Fibroblast of mammary gland (primary cell): Measurements from ENCODE around the gene UQCC5.

Source experiments
- DNase-seq: peaks from one replicate; pipeline ENCODE4 v3.0.0-alpha.2; 2010; ENCODE audit warnings: low read depth
- H3K4me3 ChIP-seq: 2 replicates; pipeline ENCODE4 v1.5.1; 2011; ENCODE audit warnings: low read depth, mild to moderate bottlenecking, low read length, moderate library complexity; ENCODE audit not compliant: control insufficient read depth
- TF ChIP-seq, protein P1 (sequence below): conservative IDR thresholded peaks from 2 replicates; pipeline ENCODE4 v1.5.1; 2011; ENCODE audit warnings: low read depth, low read length, inconsistent platforms; ENCODE audit not compliant: control insufficient read depth, insufficient read depth

Gene UQCC5

DNA sequence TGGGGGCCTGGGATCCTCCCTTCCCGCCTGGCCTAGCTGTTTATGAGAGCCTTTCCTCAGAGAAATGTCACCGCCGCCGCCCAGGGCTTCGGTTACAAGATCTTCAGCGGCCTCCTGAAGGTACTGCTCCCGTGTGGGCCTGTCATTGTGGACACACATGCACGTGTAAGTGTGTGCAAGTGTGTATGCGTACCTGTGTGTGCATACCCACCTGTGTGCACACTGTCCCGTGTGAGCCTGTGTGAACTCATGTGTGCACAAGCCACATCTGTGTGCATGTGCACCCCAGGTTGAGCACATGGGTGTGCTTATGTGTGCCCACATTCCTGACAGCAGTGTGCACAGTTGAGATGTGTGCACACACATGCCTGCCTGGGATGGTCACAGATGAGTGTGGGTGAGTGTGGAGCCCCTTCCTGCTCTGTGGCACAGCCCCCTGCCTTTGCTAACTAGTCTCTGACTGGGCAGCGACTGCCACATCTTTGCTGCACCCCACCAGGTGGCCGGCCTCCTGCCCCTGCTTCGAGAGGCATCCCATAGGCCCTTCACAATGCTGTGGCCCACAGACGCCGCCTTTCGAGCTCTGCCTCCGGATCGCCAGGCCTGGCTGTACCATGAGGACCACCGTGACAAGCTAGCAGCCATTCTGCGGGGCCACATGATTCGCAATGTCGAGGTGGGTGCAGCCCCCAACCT, 16.8 kb upstream of the UQCC5 start:
- DNase-seq: no peak
- H3K4me3 ChIP-seq: no peak overlapping the region
- TF ChIP-seq, protein P1, sequence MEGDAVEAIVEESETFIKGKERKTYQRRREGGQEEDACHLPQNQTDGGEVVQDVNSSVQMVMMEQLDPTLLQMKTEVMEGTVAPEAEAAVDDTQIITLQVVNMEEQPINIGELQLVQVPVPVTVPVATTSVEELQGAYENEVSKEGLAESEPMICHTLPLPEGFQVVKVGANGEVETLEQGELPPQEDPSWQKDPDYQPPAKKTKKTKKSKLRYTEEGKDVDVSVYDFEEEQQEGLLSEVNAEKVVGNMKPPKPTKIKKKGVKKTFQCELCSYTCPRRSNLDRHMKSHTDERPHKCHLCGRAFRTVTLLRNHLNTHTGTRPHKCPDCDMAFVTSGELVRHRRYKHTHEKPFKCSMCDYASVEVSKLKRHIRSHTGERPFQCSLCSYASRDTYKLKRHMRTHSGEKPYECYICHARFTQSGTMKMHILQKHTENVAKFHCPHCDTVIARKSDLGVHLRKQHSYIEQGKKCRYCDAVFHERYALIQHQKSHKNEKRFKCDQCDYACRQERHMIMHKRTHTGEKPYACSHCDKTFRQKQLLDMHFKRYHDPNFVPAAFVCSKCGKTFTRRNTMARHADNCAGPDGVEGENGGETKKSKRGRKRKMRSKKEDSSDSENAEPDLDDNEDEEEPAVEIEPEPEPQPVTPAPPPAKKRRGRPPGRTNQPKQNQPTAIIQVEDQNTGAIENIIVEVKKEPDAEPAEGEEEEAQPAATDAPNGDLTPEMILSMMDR: no peak

DNA sequence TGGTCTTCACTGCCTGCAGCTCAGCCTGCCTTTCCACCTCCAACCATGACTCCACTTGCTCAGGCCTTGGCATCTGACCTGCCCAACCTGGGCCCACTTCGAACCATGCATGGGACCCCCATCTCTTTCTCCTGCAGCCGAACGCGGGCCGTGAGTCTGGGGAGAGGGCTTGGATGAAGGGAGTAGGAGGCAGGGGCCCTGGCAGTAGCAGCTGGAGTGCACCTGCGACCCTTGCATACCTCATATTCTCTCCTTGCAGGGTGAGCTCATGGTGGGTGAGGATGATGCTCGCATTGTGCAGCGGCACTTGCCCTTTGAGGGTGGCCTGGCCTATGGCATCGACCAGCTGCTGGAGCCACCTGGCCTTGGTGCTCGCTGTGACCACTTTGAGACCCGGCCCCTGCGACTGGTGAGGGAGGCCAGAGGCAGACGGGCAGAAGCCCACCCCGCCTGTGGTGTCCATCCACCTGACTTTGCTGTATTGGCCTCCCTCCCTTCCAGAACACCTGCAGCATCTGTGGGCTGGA, 16.2 kb upstream of the UQCC5 start:
- DNase-seq: no peak
- no peak overlapping the region for H3K4me3 ChIP-seq
- TF ChIP-seq, protein P1: no peak

DNA sequence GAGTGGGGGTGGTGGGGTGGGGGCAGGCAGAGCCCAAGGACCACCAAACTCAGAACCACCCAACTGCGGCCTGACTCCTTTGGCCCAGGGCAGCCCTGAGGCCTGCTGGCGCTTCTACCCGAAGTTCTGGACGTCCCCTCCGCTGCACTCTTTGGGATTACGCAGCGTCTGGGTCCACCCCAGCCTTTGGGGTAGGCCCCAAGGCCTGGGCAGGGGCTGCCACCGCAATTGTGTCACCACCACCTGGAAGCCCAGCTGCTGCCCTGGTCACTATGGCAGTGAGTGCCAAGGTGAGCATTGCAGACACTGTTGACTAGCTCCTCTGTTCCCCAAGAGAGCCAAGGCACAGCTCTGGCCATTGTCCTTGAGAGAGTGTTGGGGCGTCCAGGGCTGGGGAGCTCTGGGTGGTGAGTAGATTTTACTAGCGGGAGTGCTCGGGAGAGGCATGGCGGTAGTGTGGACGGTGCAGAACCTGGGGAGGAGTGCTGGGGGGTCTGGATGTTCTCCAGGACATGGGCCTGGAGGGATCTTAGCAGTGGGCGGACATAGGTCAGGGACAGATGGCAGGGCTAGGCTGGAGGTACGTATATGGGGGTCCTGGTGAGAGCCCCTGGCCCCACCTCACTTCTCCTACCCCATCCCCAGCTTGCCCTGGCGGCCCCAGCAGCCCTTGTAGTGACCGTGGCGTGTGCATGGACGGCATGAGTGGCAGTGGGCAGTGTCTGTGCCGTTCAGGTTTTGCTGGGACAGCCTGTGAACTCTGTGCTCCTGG, 15.5 kb upstream of the UQCC5 start:
- TF ChIP-seq, protein P1: no peak
- H3K4me3 ChIP-seq: no peak overlapping the region

DNA sequence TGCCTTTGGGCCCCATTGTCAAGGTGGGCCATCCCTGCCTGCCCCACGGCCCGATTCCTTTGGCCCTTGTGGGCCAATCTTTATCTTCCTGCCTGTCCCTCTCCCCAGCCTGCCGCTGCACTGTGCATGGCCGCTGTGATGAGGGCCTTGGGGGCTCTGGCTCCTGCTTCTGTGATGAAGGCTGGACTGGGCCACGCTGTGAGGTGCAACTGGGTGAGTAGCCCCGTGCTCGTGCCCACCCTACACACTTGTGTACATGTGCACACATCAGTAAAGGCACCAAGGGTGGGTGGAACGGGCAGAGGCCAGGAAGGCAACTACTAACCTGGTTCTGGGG, 14.9 kb upstream of the UQCC5 start:
- H3K4me3 ChIP-seq: no peak overlapping the region
- no peak for DNase-seq
- TF ChIP-seq, protein P1: no peak

More for the DNA sequence above, 15.5 kb upstream of the UQCC5 start:
- DNase-seq: no peak

DNA sequence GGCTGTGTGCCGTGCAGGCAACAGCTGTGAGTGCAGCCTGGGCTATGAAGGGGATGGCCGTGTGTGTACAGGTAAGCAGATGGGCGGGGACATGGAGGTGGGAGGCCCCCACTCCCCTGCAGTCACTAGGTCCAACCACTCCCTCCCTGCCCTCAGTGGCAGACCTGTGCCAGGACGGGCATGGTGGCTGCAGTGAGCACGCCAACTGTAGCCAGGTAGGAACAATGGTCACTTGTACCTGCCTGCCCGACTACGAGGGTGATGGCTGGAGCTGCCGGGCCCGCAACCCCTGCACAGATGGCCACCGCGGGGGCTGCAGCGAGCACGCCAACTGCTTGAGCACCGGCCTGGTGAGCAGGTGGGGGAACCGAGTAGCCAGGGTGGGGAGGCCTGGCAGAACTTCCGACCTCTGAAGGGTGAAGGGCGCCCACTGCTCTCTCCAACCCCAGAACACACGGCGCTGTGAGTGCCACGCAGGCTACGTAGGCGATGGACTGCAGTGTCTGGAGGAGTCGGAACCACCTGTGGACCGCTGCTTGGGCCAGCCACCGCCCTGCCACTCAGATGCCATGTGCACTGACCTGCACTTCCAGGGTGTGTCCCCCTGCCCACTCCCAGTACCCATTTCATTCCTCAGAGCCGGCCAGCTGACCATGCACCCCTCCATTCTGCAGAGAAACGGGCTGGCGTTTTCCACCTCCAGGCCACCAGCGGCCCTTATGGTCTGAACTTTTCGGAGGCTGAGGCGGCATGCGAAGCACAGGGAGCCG, 14.3 kb upstream of the UQCC5 start:
- TF ChIP-seq, protein P1: no peak
- no peak overlapping the region for H3K4me3 ChIP-seq
- no peak for DNase-seq

DNA sequence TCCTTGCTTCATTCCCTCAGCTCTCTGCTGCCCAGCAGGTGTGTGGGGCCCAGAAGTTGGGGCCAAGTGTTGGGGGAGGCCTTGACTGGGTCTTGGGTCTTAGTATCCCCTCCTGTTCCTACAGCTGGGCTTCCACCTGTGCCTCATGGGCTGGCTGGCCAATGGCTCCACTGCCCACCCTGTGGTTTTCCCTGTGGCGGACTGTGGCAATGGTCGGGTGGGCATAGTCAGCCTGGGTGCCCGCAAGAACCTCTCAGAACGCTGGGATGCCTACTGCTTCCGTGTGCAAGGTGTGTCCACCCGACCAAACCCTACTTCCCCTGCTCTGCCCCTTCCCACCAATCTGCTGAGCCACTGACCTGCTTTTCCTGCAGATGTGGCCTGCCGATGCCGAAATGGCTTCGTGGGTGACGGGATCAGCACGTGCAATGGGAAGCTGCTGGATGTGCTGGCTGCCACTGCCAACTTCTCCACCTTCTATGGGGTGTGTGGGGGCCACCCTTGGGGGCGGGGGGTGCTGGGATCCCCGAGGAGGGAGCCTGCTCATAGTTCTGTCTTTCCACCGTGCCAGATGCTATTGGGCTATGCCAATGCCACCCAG, 13.7 kb upstream of the UQCC5 start:
- no peak for DNase-seq
- TF ChIP-seq, protein P1: no peak
- no peak overlapping the region for H3K4me3 ChIP-seq
